GM19351 (cell line): ENCODE measurements around the gene GUCA1C.

Experiments used
- ATAC-seq: cut with Tn5 transposase; IDR thresholded peaks from one replicate; pipeline ENCODE4 v1.9.1; 2021; ENCODE audit warnings: mild to moderate bottlenecking, moderate library complexity; ENCODE audit not compliant: unreplicated experiment

Gene GUCA1C

DNA sequence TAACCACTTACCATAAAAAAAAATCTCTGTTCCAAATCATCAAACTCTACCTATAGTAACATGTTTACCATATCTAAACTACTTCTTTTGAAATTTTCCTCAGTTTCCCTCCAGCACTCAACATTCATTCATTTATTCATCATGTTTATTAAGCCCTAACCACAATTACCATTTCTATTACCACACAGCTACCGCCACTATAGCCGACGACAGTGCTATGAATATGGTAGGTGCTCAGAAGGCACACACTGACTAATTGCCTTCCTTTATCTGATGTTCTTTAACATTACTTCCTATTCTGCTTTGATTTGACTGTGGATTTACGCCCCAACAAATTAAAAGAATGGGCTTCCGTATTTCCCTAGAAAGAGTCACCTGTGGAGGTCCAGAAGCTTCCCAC lies 43.9 kb downstream of the GUCA1C start:
- no peak for ATAC-seq

DNA sequence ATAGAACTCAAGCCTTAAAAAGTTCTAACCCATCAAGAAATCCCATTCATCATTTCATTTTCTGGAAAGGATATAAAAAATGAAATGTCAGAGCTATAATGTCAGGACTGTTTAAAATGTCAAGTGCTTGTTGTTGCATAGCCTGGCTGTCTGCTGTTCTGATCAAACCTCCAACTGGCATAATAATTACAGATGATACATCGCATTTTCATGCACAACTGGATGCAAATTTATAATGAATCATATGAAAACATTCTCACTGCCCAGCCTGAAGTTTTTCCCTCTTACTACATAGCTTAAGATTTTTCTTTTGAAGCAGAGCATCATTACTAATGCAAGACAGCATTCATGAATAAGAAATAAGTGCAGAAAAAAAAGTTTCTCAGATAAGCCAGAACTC lies 46.5 kb downstream of the GUCA1C start:
- ATAC-seq = no peak

DNA sequence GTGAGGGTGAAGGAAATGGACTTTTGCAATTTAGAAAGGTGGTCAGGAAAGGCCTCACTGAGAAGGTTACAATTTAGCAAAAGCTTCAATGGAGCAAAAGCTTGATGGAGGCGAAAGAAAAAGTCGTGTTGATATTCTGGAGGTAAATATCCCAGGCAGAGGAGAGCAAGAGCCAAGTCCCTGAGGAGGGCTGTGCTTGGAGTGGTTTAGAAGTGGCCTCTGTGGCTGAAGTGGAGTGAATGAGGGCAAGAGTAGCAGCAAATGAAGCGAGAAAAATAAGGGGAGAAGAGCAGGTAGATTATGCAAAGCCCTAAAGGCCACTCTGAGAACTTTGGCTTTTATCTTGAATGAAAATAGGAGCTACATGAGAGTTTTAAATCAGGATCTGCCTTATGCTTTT lies 54.1 kb downstream of the GUCA1C start:
- no peak for ATAC-seq

DNA sequence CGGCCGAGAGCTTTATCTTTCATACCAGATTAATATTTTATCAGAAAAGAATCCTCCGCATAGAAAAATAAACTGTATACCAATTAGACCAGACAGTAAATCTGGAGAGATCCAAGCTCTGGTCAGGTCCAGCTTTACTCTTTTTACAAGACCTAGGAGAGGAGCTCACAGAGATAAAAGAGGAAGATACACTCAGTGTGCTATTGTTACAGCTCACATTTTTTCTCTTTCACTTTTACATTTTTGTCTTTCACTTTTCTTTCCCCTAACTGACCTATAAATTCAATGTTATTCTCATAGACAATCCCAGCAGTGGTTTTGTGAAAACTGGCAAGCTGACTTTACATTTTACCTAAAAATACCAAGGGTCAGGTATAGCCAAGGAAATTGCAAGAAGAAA lies 55.8 kb downstream of the GUCA1C start:
- ATAC-seq = peak; percentile 77

DNA sequence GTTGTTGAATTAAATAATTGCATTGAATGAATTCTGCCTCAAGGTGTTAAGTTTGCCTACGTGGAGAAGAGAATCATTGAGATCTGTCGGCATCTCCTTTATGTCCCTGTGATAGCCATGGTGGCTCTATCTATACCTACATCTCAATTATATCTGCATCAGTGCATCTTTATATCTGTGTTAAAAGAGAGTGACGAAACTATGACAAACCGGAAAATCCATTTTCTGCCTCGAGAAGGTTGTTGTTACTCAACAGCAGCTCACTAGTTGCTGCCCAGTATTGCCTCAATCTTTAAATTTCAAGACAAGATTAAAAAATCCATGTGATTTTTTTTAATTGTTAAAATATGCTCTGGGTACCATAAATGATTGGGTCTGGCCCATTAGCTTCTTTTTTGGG lies 58.7 kb downstream of the GUCA1C start:
- ATAC-seq = no peak

DNA sequence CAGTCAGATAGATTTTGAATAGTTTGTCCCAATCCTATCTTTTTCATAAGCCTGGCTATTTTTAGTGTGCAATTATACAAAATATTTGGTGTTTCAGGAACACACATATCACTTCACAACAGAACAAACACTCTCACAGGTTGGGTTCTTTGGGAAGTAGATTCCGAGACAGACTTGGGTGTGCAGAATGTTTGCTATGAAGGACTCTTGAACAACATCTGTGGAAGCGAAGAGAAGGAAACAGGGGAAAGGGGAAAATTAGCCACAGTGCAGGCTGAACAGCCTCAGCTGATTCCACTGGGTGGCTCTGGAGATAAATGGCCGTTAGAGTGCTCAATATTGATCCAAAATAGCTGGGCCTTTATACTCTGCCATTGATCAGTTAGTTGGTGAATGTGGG lies 61.8 kb downstream of the GUCA1C start:
- ATAC-seq = no peak

DNA sequence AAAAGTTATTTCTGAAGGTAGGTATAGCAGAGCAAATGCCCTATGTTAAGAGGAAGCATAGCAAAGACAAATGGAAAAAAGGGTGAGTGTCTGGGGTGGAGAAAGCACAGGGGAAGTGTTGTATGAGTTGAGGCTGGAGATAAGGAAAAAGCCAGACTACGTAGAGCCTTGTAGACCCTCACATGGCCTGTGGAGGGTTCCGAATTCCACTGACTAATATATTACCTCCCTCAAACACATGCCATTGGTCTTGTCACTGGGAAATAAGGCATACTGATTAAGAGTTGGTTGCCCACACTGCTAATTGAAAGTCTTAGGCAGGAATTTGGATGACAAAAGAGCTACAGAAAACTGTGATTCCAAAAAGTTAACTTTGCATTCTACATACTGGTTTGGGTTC lies 65.9 kb downstream of the GUCA1C start:
- ATAC-seq = no peak

DNA sequence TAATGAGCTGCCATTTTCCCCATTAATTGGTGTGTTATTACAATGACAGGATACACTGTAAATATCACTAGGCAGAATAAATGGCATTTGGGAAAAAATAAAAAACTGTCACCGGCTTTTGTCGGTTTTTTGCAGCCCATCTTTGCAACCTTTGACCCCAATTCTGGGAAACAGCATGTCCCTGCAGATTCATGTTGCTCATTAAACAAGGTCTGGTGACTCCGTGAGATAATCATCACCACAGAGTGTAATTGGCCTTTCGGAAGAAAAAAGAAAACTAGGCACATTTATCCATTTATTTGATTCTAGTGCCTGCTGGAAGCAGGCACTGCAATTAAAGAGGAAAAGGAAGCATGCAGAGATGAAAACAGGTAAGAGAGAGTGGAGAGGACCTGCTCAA lies 66.6 kb downstream of the GUCA1C start:
- no peak for ATAC-seq

DNA sequence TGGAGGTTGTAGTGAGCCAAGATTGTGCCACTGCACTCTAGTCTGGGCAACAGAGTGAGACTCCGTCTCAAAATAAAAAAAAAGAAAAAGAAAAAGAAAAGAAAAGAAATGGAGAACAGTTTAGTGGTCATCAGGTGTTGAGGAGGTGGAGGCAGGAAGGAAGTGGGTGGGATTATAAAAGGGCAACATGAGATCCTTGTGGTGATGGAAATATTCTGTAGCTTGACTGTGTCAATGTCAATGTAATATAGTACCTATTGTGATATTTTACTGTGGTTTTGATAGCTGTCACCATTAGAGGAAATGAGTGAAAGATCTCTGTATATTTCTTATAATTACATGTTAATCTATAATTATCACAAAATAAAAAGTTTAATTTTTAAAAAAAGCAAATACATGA lies 70.3 kb downstream of the GUCA1C start:
- ATAC-seq = no peak

DNA sequence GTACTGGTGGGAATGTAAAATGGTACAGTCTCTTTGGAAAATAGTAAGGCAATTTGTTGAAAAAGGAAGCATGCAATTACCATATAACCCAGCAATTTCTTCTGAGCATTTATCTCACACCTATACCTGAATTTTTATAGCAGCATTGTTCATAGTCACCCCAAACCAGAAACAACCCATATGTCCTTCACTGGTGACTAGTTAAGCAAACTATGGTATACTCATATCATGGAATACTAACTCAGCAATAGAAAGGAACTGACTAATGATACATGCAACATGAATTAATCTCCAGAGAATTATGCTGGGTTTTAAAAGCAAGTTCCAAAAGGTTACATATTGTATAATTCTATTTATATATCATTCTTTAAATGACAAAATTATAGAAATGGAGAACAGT lies 70.9 kb downstream of the GUCA1C start:
- ATAC-seq = no peak

DNA sequence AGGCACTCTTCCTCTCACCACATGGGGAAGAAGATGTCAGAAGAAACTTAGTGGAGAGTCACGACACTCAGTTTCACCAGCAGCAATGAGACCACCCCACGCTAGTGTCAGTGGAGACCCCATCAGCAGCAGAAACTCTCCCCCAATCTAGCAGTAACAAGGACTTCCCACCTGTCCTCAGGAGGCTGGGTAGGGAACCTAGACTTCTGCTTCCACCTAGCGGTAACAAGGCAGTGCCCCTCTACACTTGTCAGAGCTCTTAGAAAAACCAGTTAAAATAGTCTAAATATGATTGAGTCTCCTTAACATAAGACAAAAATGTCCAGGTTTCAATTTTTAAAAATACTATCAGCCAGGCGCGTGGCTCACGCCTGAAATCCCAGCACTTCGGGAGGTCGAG lies 73.8 kb downstream of the GUCA1C start:
- ATAC-seq = no peak

DNA sequence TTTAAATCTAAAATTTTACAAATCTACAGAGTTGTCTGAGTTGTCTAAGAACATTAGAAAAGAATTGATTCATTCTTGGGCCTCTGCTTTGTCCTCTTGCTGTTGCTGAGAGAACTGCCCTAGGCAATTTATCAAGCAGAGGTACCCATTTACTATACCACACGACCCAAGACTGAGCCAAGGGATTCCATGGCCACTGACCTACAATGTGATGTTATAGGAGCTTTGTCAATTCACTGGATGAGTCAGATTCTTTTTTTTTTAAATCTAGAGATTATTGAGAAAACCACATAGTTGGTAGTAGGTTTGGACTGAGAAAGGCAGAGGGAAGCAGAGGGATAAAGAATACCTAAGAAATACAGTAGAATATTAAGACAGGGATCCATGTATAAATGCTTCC lies 75.8 kb downstream of the GUCA1C start:
- ATAC-seq = no peak

DNA sequence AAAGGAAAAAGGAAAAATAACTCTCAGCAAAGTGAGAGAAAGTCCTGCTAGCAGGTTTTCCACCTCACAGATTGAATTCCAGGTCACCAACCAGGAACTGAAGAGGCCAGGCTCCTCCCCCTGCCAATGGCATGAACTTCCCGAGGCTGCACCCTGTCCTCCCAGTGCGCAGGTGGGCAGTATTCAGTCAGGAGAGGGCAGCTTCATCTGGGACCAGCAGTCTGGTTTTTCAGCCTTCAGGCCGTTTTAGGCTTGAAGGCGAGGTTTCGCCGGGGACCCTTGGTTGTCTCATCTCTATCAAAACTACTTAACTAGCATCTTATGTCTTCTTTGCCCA lies 89.9 kb downstream of the GUCA1C start:
- ATAC-seq = no peak

DNA sequence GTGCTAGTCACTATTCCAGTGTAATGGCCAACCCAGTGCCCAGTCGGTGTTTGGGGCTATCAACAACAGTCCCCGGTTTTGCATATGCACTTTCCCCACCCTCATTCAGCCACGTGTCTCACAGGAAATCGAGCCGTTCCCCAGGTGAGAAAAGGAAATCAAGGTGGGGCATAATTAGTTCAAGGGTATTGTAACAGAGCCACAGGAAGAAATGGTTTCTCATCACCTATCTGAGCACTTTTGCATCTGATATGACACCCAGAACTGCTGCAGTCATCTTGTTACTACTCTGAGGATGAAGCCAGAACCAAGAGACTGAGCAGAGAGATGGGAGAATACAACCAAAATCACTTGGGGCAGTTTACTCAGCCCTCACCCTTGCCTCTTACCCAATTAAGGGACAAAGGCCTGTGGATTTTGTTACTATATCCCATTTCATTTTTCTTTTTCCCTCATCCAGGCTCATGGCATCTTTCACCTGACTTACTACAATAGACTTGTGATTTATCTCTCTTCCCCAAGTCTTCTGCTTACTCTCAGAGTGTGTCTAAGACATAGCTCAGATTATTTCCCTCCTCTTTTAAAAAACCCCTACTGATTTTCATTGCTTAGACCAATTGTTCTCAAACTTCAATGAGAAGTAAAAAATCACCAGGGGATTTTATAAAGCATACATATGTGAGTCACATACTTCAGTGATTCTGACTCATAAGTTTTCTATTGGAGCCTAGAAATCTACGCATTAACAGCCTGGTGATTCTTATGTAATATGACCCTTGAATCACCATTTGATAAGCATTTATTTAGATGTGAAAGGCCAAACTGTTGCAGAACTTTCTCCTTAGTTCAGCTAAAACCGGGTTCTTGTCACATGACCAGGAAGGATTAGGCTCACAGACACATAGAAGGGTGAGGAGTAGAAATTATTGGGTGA lies 90.5 kb downstream of the GUCA1C start:
- ATAC-seq = peak; percentile 70

DNA sequence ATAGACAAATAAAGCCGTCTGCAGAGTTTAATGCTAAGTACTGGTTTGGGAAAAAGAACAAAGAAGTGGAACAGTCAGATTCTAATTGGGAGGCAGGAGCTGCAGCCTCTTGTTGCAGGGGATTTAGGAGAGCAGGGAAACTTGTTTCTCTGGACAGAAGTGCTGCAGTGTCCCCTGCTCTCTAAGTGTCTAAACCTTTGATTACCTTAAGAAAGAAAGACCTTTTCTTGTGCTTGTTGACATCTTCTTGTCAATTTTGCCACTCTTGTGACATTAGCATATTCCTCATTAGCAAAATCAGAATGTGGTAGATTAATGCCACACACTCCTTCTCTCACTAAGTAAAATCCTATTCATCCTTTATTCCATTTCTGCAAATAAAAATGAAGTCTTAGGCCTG lies 92.3 kb downstream of the GUCA1C start:
- no peak for ATAC-seq
